GM23338 (cell line): Measurements from ENCODE around the gene TNFRSF4. TPM values are rescaled to one million over a fixed set of nuclear protein-coding genes. Genes with fewer than 3 reads are reported as not detected.

Experiments used
- ATAC-seq: fragments of 200-7000 bp; cut with Tn5 transposase; 3 replicates; pipeline ENCODE4 v1.9.1; 2020
- DNase-seq: peaks from one replicate; pipeline ENCODE4 v3.0.0-alpha.2; 2015; ENCODE audit warnings: low spot score
- H2AFZ ChIP-seq: fragments of 200-600 bp; sonication (generic); 2 replicates; pipeline ENCODE4 v1.8.0; 2016; ENCODE audit warnings: antibody characterized with exemption, mild to moderate bottlenecking, moderate library complexity
- H3F3A ChIP-seq: fragments of 200-600 bp; sonication (generic); replicated peaks from 2 replicates; pipeline ENCODE4 v1.8.0; 2017; ENCODE audit warnings: antibody characterized with exemption, mixed run types, low read depth
- H3K27ac ChIP-seq: fragments of 200-600 bp; sonication (generic); 2 replicates; pipeline ENCODE4 v1.6.1; 2016; ENCODE audit warnings: low read depth
- H3K27me3 ChIP-seq: fragments of 200-600 bp; sonication (generic); 2 replicates; pipeline ENCODE4 v1.8.0; 2016; ENCODE audit warnings: mild to moderate bottlenecking, mixed run types, moderate library complexity; ENCODE audit not compliant: insufficient read depth
- H3K36me3 ChIP-seq: fragments of 200-600 bp; sonication (generic); 2 replicates; pipeline ENCODE4 v1.8.0; 2016; ENCODE audit warnings: mild to moderate bottlenecking; ENCODE audit not compliant: insufficient read depth
- H3K4me1 ChIP-seq: fragments of 200-600 bp; sonication (generic); 2 replicates; pipeline ENCODE4 v1.8.0; 2016; ENCODE audit warnings: mild to moderate bottlenecking, moderate library complexity; ENCODE audit not compliant: insufficient read depth
- H3K4me2 ChIP-seq: fragments of 200-600 bp; sonication (generic); 2 replicates; pipeline ENCODE4 v1.7.1; 2017; ENCODE audit warnings: mixed run types
- H3K4me3 ChIP-seq: fragments of 200-600 bp; sonication (generic); 2 replicates; pipeline ENCODE4 v1.6.1; 2016; ENCODE audit warnings: mixed run types
- H3K79me2 ChIP-seq: fragments of 200-600 bp; sonication (generic); replicated peaks from 2 replicates; pipeline ENCODE4 v1.8.0; 2017; ENCODE audit warnings: mild to moderate bottlenecking; ENCODE audit not compliant: insufficient read depth
- H3K9me2 ChIP-seq: fragments of 200-600 bp; sonication (generic); 2 replicates; pipeline ENCODE4 v1.8.0; 2017; ENCODE audit not compliant: insufficient read depth
- H4K20me1 ChIP-seq: fragments of 200-600 bp; sonication (generic); replicated peaks from 2 replicates; pipeline ENCODE4 v1.8.0; 2017; ENCODE audit warnings: mild to moderate bottlenecking; ENCODE audit not compliant: insufficient read depth
- H3K27ac Mint-ChIP-seq: 2 replicates; pipeline ENCODE4 v1.8.0; 2020; ENCODE audit warnings: inconsistent platforms, mild to moderate bottlenecking, moderate library complexity, mixed read lengths
- H3K27me3 Mint-ChIP-seq: 3 replicates; pipeline ENCODE4 v1.8.0; 2022; ENCODE audit warnings: low read depth, mild to moderate bottlenecking, moderate library complexity, mixed read lengths, inconsistent platforms; ENCODE audit not compliant: insufficient read depth, poor library complexity
- H3K36me3 Mint-ChIP-seq: 3 replicates; pipeline ENCODE4 v1.8.0; 2021; ENCODE audit warnings: low read depth, mild to moderate bottlenecking, inconsistent platforms, moderate library complexity, mixed read lengths
- H3K4me1 Mint-ChIP-seq: 3 replicates; pipeline ENCODE4 v1.8.0; 2020; ENCODE audit warnings: mild to moderate bottlenecking, inconsistent platforms, mixed read lengths
- H3K4me3 Mint-ChIP-seq: 3 replicates; pipeline ENCODE4 v1.8.0; 2021; ENCODE audit warnings: moderate library complexity, mild to moderate bottlenecking, inconsistent platforms, mixed read lengths
- H3K9me3 Mint-ChIP-seq: 3 replicates; pipeline ENCODE4 v1.8.0; 2020; ENCODE audit warnings: moderate library complexity, mild to moderate bottlenecking, inconsistent platforms, mixed read lengths
- CREB1 ChIP-seq: fragments of 250-450 bp; sonication (Bioruptor Pico); IDR thresholded peaks from 2 replicates; pipeline ENCODE4 v1.5.0; 2020; ENCODE audit warnings: low read depth, mild to moderate bottlenecking, moderate library complexity
- ETS1 ChIP-seq: IDR thresholded peaks from 2 replicates; pipeline ENCODE4 v1.6.1; 2016; ENCODE audit warnings: antibody characterized with exemption
- EZH2phosphoT487 ChIP-seq: fragments of 200-600 bp; sonication (generic); IDR thresholded peaks from one replicate; pipeline ENCODE4 v1.8.1; 2018; ENCODE audit warnings: antibody characterized with exemption; ENCODE audit not compliant: unreplicated experiment
- JUNB ChIP-seq: IDR thresholded peaks from one replicate; pipeline ENCODE4 v1.6.1; 2016; ENCODE audit warnings: antibody characterized with exemption; ENCODE audit not compliant: unreplicated experiment
- NANOG ChIP-seq: IDR thresholded peaks from 2 replicates; pipeline ENCODE4 v1.6.1; 2016; ENCODE audit warnings: antibody characterized with exemption, borderline replicate concordance
- REST ChIP-seq: IDR thresholded peaks from one replicate; pipeline ENCODE4 v1.6.1; 2018; ENCODE audit warnings: antibody characterized with exemption; ENCODE audit not compliant: unreplicated experiment
- STAT1 ChIP-seq: IDR thresholded peaks from one replicate; pipeline ENCODE4 v1.6.1; 2016; ENCODE audit warnings: antibody characterized with exemption; ENCODE audit not compliant: unreplicated experiment
- ZNF462 ChIP-seq: fragments of 250-450 bp; sonication (Bioruptor Pico); IDR thresholded peaks from 2 replicates; pipeline ENCODE4 v1.5.0; 2020; ENCODE audit warnings: mild to moderate bottlenecking, moderate library complexity
- polyA plus RNA-seq: library from polyadenylated mRNA; unstranded; fragments of >200 nt; fragmentation: Nextera tagmentation; extraction: Ambion mirVana; gene quantifications from 2 replicates; pipeline ENCODE4 v1.2.1, GENCODE V29; 2016
- total RNA-seq: library from RNA; depleted of rRNA; stranded (reverse); fragments of >200 nt; shearing (Covaris generic); gene quantifications from 2 replicates; pipeline ENCODE4 v1.2.3, GENCODE V29; 2014

The TNFRSF4 gene
- total and polyA plus RNA-seq, 2 experiments from 2014 or later, result not detected

- DNase-seq (no peak), ATAC-seq (no peak)
- Histone ChIP-seq H3K36me3 (no peaks in the 10 kb centered on the region), H4K20me1 (no peaks in the 10 kb centered on the region), H3K4me1 (peaks cover 12% of the 10 kb centered on the region; the same call in 1 of the 2 replicates), H3K79me2 (peaks cover 11% of the 10 kb centered on the region; the same call in 1 of the 2 replicates), H3K4me3 (no peak overlapping the region), H3K4me2 (no peak overlapping the region), H3K27ac (no peak overlapping the region), H2AFZ (no peak overlapping the region), H3F3A (0 out of 2 replicates have a peak, but pooled peaks cover 11% of the 10 kb centered on the region), H3K9me2 (no peaks in the 10 kb centered on the region), H3K27me3 (no peaks in the 10 kb centered on the region)
- peaks cover 20% of the 10 kb centered on the region for H3K4me1 Mint-ChIP-seq
- H3K27me3 Mint-ChIP-seq, result peaks cover 23% of the 10 kb centered on the region
- TF ChIP-seq REST (no peak), STAT1 (no peak), NANOG (no peak), EZH2phosphoT487 (no peak), JUNB (no peak), ZNF462 (no peak), ETS1 (no peak), CREB1 (CRISPR knock-in tag) (no peak)
- no peaks in the 10 kb centered on the region for H3K9me3 Mint-ChIP-seq
- H3K36me3 Mint-ChIP-seq, result peaks cover 2% of the 10 kb centered on the region; the same call in 1 of the 3 replicates
- H3K27ac Mint-ChIP-seq, result no peak overlapping the region
- H3K4me3 Mint-ChIP-seq, result no peak overlapping the region
Measured at GRCh38 chr1:1167841-1168450, 46.0 kb downstream of the TNFRSF4 start.
